Fibroblast of lung (primary cell): ENCODE measurements around the gene ZDHHC5. TPM values are rescaled to one million over a fixed set of nuclear protein-coding genes. Genes with fewer than 3 reads are reported as not detected.

ENCODE experiments used
- DNase-seq, 2 donors: peaks; one replicate each; pipeline versions ENCODE4 v3.0.0 to v3.0.0-alpha.2; 2010; ENCODE audit warnings: low read depth in 2 of 2
- H2AFZ ChIP-seq: 2 replicates; pipeline ENCODE4 v1.5.1; 2012; ENCODE audit warnings: low read length, control low read depth, inconsistent platforms
- H3K27ac ChIP-seq: 2 replicates; pipeline ENCODE4 v1.5.1; 2011; ENCODE audit warnings: low read length, control low read depth; ENCODE audit not compliant: insufficient read depth
- H3K27me3 ChIP-seq: 2 replicates; pipeline ENCODE4 v1.5.1; 2011; ENCODE audit warnings: mild to moderate bottlenecking, low read length; ENCODE audit not compliant: control insufficient read depth, insufficient read depth
- H3K36me3 ChIP-seq: 2 replicates; pipeline ENCODE4 v1.5.1; 2011; ENCODE audit warnings: low read length; ENCODE audit not compliant: control insufficient read depth, insufficient read depth
- H3K4me1 ChIP-seq: 2 replicates; pipeline ENCODE4 v1.5.1; 2011; ENCODE audit warnings: low read length; ENCODE audit not compliant: control insufficient read depth, insufficient read depth; ENCODE audit errors: extremely low read depth
- H3K4me2 ChIP-seq: 2 replicates; pipeline ENCODE4 v1.5.1; 2011; ENCODE audit warnings: low read length, control low read depth; ENCODE audit not compliant: insufficient read depth; ENCODE audit errors: extremely low read depth
- H3K4me3 ChIP-seq, 4 experiments: fragments of 200-600 bp in 1 of 4; sonication (generic) in 1 of 4; replicated peaks in 1 of 4; 2 replicates each; pipeline ENCODE4 v1.5.1; 2011 to 2016; ENCODE audit warnings: low read length in 4 of 4, low read depth in 3 of 4, mild to moderate bottlenecking in 3 of 4, control low read depth in 2 of 4, inconsistent platforms in 1 of 4, mixed read lengths in 1 of 4; ENCODE audit not compliant: insufficient read depth in 1 of 4; ENCODE audit errors: control extremely low read depth in 1 of 4
- H3K79me2 ChIP-seq: 2 replicates; pipeline ENCODE4 v1.5.1; 2012; ENCODE audit warnings: mild to moderate bottlenecking, low read length, inconsistent platforms; ENCODE audit not compliant: control insufficient read depth, insufficient read depth
- H3K9ac ChIP-seq: 2 replicates; pipeline ENCODE4 v1.5.1; 2011; ENCODE audit warnings: mild to moderate bottlenecking, low read length, control low read depth; ENCODE audit not compliant: insufficient read depth
- H3K9me3 ChIP-seq: 2 replicates; pipeline ENCODE4 v1.5.1; 2012; ENCODE audit warnings: low read depth, low read length; ENCODE audit not compliant: control insufficient read depth, insufficient read depth
- H4K20me1 ChIP-seq: 2 replicates; pipeline ENCODE4 v1.5.1; 2011; ENCODE audit warnings: low read length; ENCODE audit not compliant: control insufficient read depth, insufficient read depth; ENCODE audit errors: extremely low read depth
- EZH2 ChIP-seq: IDR thresholded peaks from 2 replicates; pipeline ENCODE4 v1.5.1; 2012; ENCODE audit warnings: low read length, control low read depth, mild to moderate bottlenecking; ENCODE audit errors: missing control alignments
- polyA plus RNA-seq, 2 donors: library from polyadenylated mRNA; depleted of rRNA in 1 of 2; stranded (reverse) in 1 of 2; unstranded in 1 of 2; fragments of >200 nt; gene quantifications; 2 replicates each; pipeline ENCODE4 v1.2.1, GENCODE V29; 2011 to 2012; ENCODE audit warnings: missing spikeins in 1 of 2
- total RNA-seq: library from RNA; depleted of rRNA; stranded (reverse); fragments of >200 nt; gene quantifications from 2 replicates; pipeline ENCODE4 v1.2.1, GENCODE V29; 2014
- TF ChIP-seq, protein P1 (sequence below), 2 donors: IDR thresholded peaks in 1 of 2; conservative IDR thresholded peaks in 1 of 2; 1 replicate in 1 of 2; 2 replicates in 1 of 2; pipeline ENCODE4 v1.5.1; 2011 to 2012; ENCODE audit warnings: low read length in 2 of 2, control low read depth in 1 of 2, inconsistent platforms in 1 of 2, low read depth in 1 of 2, mild to moderate bottlenecking in 1 of 2

The ZDHHC5 gene
- total and polyA plus RNA-seq, 2 donors (not counting 1 experiment from before 2014, with no cell fraction given) = 33.9 to 58.9 TPM

DNA sequence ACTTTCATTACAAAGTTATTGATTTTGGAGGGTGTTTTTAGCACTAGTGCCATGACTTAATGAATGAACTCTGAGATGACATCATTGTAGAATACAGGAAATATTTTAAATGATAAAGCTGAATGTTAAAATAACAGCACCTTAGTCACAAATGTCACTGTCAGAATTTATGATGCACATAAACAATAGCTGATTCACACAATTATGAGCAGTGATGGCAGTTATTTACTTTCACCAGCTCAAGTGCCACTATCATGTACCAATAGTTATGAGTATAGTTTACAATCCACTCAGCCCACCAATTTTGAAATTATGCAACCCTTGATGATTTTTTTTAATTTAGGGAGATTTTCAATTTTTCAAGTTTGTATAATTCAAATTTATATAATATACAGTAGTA is 47.4 kb upstream of the ZDHHC5 start:
- Histone ChIP-seq H3K4me2 (no peak overlapping the region), H3K27ac (no peak overlapping the region), H3K9ac (no peak overlapping the region), H3K4me3 (no peak overlapping the region), H3K4me1 (no peaks in the 10 kb centered on the region), H2AFZ (no peak overlapping the region), H3K79me2 (no peaks in the 10 kb centered on the region), H3K36me3 (no peaks in the 10 kb centered on the region), H3K27me3 (peaks cover 4% of the 10 kb centered on the region), H3K9me3 (no peaks in the 10 kb centered on the region), H4K20me1 (no peaks in the 10 kb centered on the region)
- no peak for TF ChIP-seq EZH2
- TF ChIP-seq, protein P1, sequence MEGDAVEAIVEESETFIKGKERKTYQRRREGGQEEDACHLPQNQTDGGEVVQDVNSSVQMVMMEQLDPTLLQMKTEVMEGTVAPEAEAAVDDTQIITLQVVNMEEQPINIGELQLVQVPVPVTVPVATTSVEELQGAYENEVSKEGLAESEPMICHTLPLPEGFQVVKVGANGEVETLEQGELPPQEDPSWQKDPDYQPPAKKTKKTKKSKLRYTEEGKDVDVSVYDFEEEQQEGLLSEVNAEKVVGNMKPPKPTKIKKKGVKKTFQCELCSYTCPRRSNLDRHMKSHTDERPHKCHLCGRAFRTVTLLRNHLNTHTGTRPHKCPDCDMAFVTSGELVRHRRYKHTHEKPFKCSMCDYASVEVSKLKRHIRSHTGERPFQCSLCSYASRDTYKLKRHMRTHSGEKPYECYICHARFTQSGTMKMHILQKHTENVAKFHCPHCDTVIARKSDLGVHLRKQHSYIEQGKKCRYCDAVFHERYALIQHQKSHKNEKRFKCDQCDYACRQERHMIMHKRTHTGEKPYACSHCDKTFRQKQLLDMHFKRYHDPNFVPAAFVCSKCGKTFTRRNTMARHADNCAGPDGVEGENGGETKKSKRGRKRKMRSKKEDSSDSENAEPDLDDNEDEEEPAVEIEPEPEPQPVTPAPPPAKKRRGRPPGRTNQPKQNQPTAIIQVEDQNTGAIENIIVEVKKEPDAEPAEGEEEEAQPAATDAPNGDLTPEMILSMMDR (conservative IDR thresholded peaks at IDR 0.05 in 1 of 2, IDR thresholded peaks at IDR 0.05 in 1 of 2; ENCODE audit: low read depth in 1 of 2, low read length in 2 of 2) = no peak
- DNase-seq = no peak

GRCh38 chr11:57622263-57622662 is 45.7 kb upstream of the ZDHHC5 start:
- Histone ChIP-seq H3K36me3 (no peaks in the 10 kb centered on the region), H4K20me1 (no peaks in the 10 kb centered on the region), H3K4me2 (no peak overlapping the region), H3K9ac (no peak overlapping the region), H3K4me3 (no peak overlapping the region), H3K9me3 (no peaks in the 10 kb centered on the region), H3K79me2 (no peaks in the 10 kb centered on the region), H2AFZ (no peak overlapping the region), H3K27ac (no peak overlapping the region), H3K4me1 (no peaks in the 10 kb centered on the region), H3K27me3 (no peaks in the 10 kb centered on the region)
- TF ChIP-seq, protein P1 (conservative IDR thresholded peaks at IDR 0.05 in 1 of 2, IDR thresholded peaks at IDR 0.05 in 1 of 2; ENCODE audit: low read depth in 1 of 2, low read length in 2 of 2) = no peak
- no peak for TF ChIP-seq EZH2
- DNase-seq = no peak

DNA sequence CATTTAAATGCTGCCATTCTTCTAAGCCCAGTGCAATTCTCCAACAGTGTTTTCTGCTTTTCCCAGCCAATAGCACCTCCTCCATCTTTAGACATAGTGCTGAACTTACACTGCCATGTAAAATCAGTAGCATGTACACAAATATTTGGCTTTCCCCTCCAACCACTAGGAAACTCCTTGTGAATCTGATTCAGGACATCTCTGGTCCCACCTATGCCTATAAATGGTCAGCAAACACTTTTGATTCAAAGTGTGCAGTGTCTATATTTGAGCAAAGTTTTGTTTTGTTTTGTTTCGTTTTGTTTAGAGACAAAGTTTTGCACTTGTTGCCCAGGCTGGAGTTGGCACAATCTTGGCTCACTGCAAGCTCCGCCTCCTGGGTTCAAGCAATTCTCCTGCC is 43.0 kb upstream of the ZDHHC5 start:
- Histone ChIP-seq H4K20me1 (no peaks in the 10 kb centered on the region), H3K9me3 (no peaks in the 10 kb centered on the region), H2AFZ (no peak overlapping the region), H3K27me3 (peaks cover 2% of the 10 kb centered on the region), H3K79me2 (no peaks in the 10 kb centered on the region), H3K4me2 (no peak overlapping the region), H3K27ac (no peak overlapping the region), H3K4me1 (no peaks in the 10 kb centered on the region), H3K9ac (no peak overlapping the region), H3K4me3 (no peak overlapping the region), H3K36me3 (no peaks in the 10 kb centered on the region)
- no peak for DNase-seq
- TF ChIP-seq, protein P1 (conservative IDR thresholded peaks at IDR 0.05 in 1 of 2, IDR thresholded peaks at IDR 0.05 in 1 of 2; ENCODE audit: low read depth in 1 of 2, low read length in 2 of 2) = no peak
- no peak for TF ChIP-seq EZH2
